ENCODE results near the gene SDK2.

The SDK2 gene

GRCh38 chr17:73420897-73421296 is 223.3 kb downstream of the SDK2 start:
- no peak for DNase-seq (ENCODE audit: low spot score)

- DNase-seq (ENCODE audit: low spot score) = no peak
These were observed 224.4 kb downstream of the SDK2 start for GRCh38 chr17:73419881-73420280.

GRCh38 chr17:73419051-73419450 is 225.2 kb downstream of the SDK2 start:
- DNase-seq (ENCODE audit: low spot score) = no peak

GRCh38 chr17:73415782-73416181 is 228.5 kb downstream of the SDK2 start:
- DNase-seq (ENCODE audit: low spot score) = no peak

GRCh38 chr17:73414171-73414955 is 229.9 kb downstream of the SDK2 start:
- DNase-seq (ENCODE audit: low spot score) = no peak

- no peak for DNase-seq (ENCODE audit: low spot score)
These were observed 231.3 kb downstream of the SDK2 start for GRCh38 chr17:73412914-73413313.

GRCh38 chr17:73411313-73411747 is 232.9 kb downstream of the SDK2 start:
- DNase-seq (ENCODE audit: low spot score) = no peak

- no peak for DNase-seq (ENCODE audit: low spot score)
These were observed 233.5 kb downstream of the SDK2 start for GRCh38 chr17:73410586-73411312.

- DNase-seq (ENCODE audit: low spot score) = no peak
These were observed 240.0 kb downstream of the SDK2 start for GRCh38 chr17:73404246-73404645.

GRCh38 chr17:73402466-73402865 is 241.8 kb downstream of the SDK2 start:
- DNase-seq (ENCODE audit: low spot score) = no peak

GRCh38 chr17:73401911-73402310 is 242.3 kb downstream of the SDK2 start:
- peak; percentile 28 for DNase-seq (ENCODE audit: low spot score)

- no peak for DNase-seq (ENCODE audit: low spot score)
These were observed 243.2 kb downstream of the SDK2 start for GRCh38 chr17:73400915-73401545.

- no peak for DNase-seq (ENCODE audit: low spot score)
These were observed 245.2 kb downstream of the SDK2 start for GRCh38 chr17:73399056-73399455.

GRCh38 chr17:73397856-73398540 is 246.2 kb downstream of the SDK2 start:
- no peak for DNase-seq (ENCODE audit: low spot score)

GRCh38 chr17:73397278-73397826 is 246.9 kb downstream of the SDK2 start:
- no peak for DNase-seq (ENCODE audit: low spot score)

- no peak for DNase-seq (ENCODE audit: low spot score)
These were observed 247.6 kb downstream of the SDK2 start for GRCh38 chr17:73396431-73397277.

GRCh38 chr17:73394512-73395450 is 249.5 kb downstream of the SDK2 start:
- no peak for DNase-seq (ENCODE audit: low spot score)

GRCh38 chr17:73393962-73394361 is 250.3 kb downstream of the SDK2 start:
- DNase-seq (ENCODE audit: low spot score) = no peak

- no peak for DNase-seq (ENCODE audit: low spot score)
These were observed 250.9 kb downstream of the SDK2 start for GRCh38 chr17:73393381-73393780.
